ENCODE results near the gene DERA. TPM values are rescaled to one million over a fixed set of nuclear protein-coding genes. Genes with fewer than 3 reads are reported as not detected.

DERA gene
- total and polyA plus RNA-seq, 9 of the 15 experiments (the other 6 are each of a cell fraction or from before 2014, with no cell fraction given), result 5.5 to 15.5 (median 7.8) TPM

DNA sequence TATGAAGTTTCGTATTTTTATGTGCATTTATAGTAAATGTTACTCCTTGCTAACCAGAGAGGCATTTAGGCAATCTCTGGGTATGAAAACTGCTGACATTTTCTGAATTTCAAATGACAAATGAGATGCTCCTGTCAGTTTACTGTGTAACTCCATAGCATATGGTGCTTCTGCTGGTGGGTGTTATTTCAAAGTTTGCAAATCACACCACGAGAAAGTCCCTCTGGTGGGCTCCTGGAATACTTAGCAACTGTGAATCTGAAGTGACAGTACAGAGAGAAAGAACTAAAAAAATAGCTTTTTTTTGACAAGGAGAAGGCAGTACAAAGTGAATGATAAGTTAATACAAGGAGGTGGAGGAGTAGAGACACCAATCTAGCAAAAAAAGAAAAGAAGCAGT is 161.5 kb downstream of the DERA start:
- Histone ChIP-seq H3K79me2 (ENCODE audit: control insufficient read depth, insufficient read depth, low read length) (no peaks in the 10 kb centered on the region), H3K9me1 (ENCODE audit: control insufficient read depth, insufficient read depth, low read length) (no peaks in the 10 kb centered on the region), H3K36me3 (ENCODE audit: control insufficient read depth, insufficient read depth, low read length) (no peaks in the 10 kb centered on the region), H3K4me1 (replicated peaks in 1 of 2; ENCODE audit: control insufficient read depth in 2 of 2, insufficient read depth in 2 of 2, low read length in 2 of 2) (no peaks in the 10 kb centered on the region), H3K9me3 (replicated peaks; ENCODE audit: control insufficient read depth, insufficient read depth, low read depth, low read length) (no peaks in the 10 kb centered on the region), H3K4me2 (ENCODE audit: insufficient read depth, low read length) (no peak overlapping the region), H3K4me3 (no peak overlapping the region), H3K9ac (ENCODE audit: insufficient read depth in 1 of 2, low read depth in 2 of 2, low read length in 2 of 2) (no peak overlapping the region), H3K27ac (ENCODE audit: extremely low read depth, low read depth, low read length) (no peak overlapping the region), H4K20me1 (replicated peaks; ENCODE audit: control insufficient read depth, insufficient read depth, low read length) (no peaks in the 10 kb centered on the region), H3K27me3 (ENCODE audit: control insufficient read depth in 2 of 2, insufficient read depth in 2 of 2, low read length in 2 of 2) (no peaks in the 10 kb centered on the region), H2AFZ (ENCODE audit: low read depth, low read length) (no peak overlapping the region)
- ATAC-seq (no peak), DNase-seq (ENCODE audit: extremely low read depth in 1 of 4, low spot score in 3 of 4) (no peak), FAIRE-seq (no peak)
- POLR2A ChIA-PET, result no interaction called here
- 0% methylated on average over 2 of the region's 2 CpGs for WGBS (ENCODE audit: insufficient coverage, low coverage, missing lambda C conversion rate)
- intact Hi-C loops (cut with micrococcal nuclease), result no loop called here
- CTCF ChIA-PET (ENCODE audit: low intra/inter-chr PET ratio), result no interaction called here
- TF ChIP-seq, protein P1, sequence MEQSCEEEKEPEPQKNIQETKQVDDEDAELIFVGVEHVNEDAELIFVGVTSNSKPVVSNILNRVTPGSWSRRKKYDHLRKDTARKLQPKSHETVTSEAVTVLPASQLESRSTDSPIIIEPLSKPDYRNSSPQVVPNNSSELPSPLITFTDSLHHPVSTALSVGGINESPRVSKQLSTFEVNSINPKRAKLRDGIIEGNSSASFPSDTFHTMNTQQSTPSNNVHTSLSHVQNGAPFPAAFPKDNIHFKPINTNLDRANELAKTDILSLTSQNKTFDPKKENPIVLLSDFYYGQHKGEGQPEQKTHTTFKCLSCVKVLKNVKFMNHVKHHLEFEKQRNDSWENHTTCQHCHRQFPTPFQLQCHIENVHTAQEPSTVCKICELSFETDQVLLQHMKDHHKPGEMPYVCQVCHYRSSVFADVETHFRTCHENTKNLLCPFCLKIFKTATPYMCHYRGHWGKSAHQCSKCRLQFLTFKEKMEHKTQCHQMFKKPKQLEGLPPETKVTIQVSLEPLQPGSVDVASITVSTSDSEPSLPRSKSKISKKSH (CRISPR knock-in tag; IDR thresholded peaks at IDR 0.05), result no peak
- TF ChIP-seq TAF9B (IDR thresholded peaks at IDR 0.05; ENCODE audit: partially characterized antibody) (no peak), XRCC4 (IDR thresholded peaks at IDR 0.05; ENCODE audit: extremely low read depth, insufficient read depth, insufficient read length) (no peak), NR0B1 (IDR thresholded peaks at IDR 0.05; ENCODE audit: partially characterized antibody) (no peak)
- TF ChIP-seq, protein P2, sequence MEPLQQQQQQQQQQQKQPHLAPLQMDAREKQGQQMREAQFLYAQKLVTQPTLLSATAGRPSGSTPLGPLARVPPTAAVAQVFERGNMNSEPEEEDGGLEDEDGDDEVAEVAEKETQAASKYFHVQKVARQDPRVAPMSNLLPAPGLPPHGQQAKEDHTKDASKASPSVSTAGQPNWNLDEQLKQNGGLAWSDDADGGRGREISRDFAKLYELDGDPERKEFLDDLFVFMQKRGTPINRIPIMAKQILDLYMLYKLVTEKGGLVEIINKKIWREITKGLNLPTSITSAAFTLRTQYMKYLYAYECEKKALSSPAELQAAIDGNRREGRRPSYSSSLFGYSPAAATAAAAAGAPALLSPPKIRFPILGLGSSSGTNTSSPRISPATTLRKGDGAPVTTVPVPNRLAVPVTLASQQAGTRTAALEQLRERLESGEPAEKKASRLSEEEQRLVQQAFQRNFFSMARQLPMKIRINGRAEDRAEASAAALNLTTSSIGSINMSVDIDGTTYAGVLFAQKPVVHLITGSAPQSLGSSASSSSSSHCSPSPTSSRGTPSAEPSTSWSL (CRISPR knock-in tag; IDR thresholded peaks at IDR 0.05; ENCODE audit: borderline replicate concordance), result no peak
- in situ Hi-C loops (cut with MboI), result no loop called here
- BruUV-seq (replicated peaks), result no TSS peak

All from K562 (cell line).